BE2C (cell line): Measurements from ENCODE around the gene MNS1.
"Not testable (repeated sequence)": the region's sequence is repeated elsewhere in the genome, so short reads cannot be mapped to it uniquely, and the experiment has no call there.

ENCODE experiments used
- DNase-seq: peaks from one replicate; pipeline ENCODE4 v3.0.0-alpha.2; 2020
- H3K27me3 ChIP-seq: fragments of 250-450 bp; sonication (Bioruptor Pico); 2 replicates; pipeline ENCODE4 v1.5.1; 2020; ENCODE audit warnings: mild to moderate bottlenecking
- H3K36me3 ChIP-seq: fragments of 250-450 bp; sonication (Bioruptor Pico); 2 replicates; pipeline ENCODE4 v1.5.1; 2020; ENCODE audit warnings: mild to moderate bottlenecking
- H3K4me1 ChIP-seq: fragments of 250-450 bp; sonication (Bioruptor Pico); 2 replicates; pipeline ENCODE4 v1.5.1; 2020
- H3K4me3 ChIP-seq: 2 replicates; pipeline ENCODE4 v1.5.1; 2011; ENCODE audit warnings: low read depth, low read length
- H3K9me3 ChIP-seq: fragments of 250-450 bp; sonication (Bioruptor Pico); 2 replicates; pipeline ENCODE4 v1.5.1; 2020
- CTCF ChIP-seq: IDR thresholded peaks from 2 replicates; pipeline ENCODE4 v1.5.1; 2012; ENCODE audit warnings: mild to moderate bottlenecking, low read depth, low read length

MNS1 gene

GRCh38 chr15:56411122-56411749 is 53.7 kb downstream of the MNS1 start:
- H3K36me3 ChIP-seq, result no peaks in the 10 kb centered on the region
- TF ChIP-seq CTCF, result no peak
- H3K4me1 ChIP-seq, result no peaks in the 10 kb centered on the region
- H3K9me3 ChIP-seq, result no peaks in the 10 kb centered on the region
- no peaks in the 10 kb centered on the region for H3K27me3 ChIP-seq
- no peak for DNase-seq
- no peak overlapping the region for H3K4me3 ChIP-seq

- H3K4me1 ChIP-seq, result no peaks in the 10 kb centered on the region
- TF ChIP-seq CTCF, result no peak
- H3K27me3 ChIP-seq, result no peaks in the 10 kb centered on the region
- no peaks in the 10 kb centered on the region for H3K36me3 ChIP-seq
- DNase-seq, result no peak
- no peaks in the 10 kb centered on the region for H3K9me3 ChIP-seq
- no peak overlapping the region for H3K4me3 ChIP-seq
Observed at GRCh38 chr15:56410721-56411120, 54.2 kb downstream of the MNS1 start.

GRCh38 chr15:56399209-56399608 is 65.7 kb downstream of the MNS1 start:
- not testable (repeated sequence) for H3K4me1 ChIP-seq, H3K27me3 ChIP-seq, H3K4me3 ChIP-seq, H3K36me3 ChIP-seq, DNase-seq, H3K9me3 ChIP-seq

DNA sequence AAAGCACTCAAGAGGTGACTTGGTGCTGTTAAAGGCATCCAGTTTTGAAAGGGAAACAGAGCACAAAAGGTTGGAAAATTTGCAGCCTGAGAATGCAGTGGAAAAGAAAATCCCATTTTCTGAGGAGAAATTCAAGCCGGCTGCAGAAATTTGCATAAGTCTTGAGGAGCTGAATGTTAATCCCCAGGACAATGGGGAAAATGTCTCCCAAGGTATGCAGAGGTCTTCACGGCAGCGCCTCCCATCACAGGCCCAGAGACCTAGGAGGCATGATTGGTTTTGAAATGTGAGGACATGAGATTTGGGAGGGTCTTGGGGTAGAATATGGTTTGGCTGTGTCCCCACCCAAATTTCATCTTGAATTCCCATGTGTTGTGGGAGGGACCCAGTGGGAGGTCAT is 67.6 kb downstream of the MNS1 start:
- H3K4me3 ChIP-seq, H3K9me3 ChIP-seq, H3K36me3 ChIP-seq, H3K27me3 ChIP-seq, DNase-seq, H3K4me1 ChIP-seq: not testable (repeated sequence)

- DNase-seq, result no peak
- TF ChIP-seq CTCF, result no peak
- H3K4me3 ChIP-seq, result no peak overlapping the region
- H3K9me3 ChIP-seq, result no peaks in the 10 kb centered on the region
- no peaks in the 10 kb centered on the region for H3K27me3 ChIP-seq
- no peaks in the 10 kb centered on the region for H3K4me1 ChIP-seq
- no peaks in the 10 kb centered on the region for H3K36me3 ChIP-seq
Observed at GRCh38 chr15:56394909-56395308, 70.0 kb downstream of the MNS1 start.

GRCh38 chr15:56393277-56393676 is 71.7 kb downstream of the MNS1 start:
- Histone ChIP-seq H3K4me1 (no peaks in the 10 kb centered on the region), H3K27me3 (no peaks in the 10 kb centered on the region), H3K4me3 (no peak overlapping the region), H3K9me3 (no peaks in the 10 kb centered on the region), H3K36me3 (no peaks in the 10 kb centered on the region)
- no peak for DNase-seq
- TF ChIP-seq CTCF, result no peak

- DNase-seq, result no peak
- Histone ChIP-seq H3K36me3 (no peaks in the 10 kb centered on the region), H3K4me3 (no peak overlapping the region), H3K27me3 (no peaks in the 10 kb centered on the region), H3K4me1 (no peaks in the 10 kb centered on the region), H3K9me3 (no peaks in the 10 kb centered on the region)
- TF ChIP-seq CTCF, result no peak
Observed at GRCh38 chr15:56390739-56391267, 74.1 kb downstream of the MNS1 start.
